Glutamatergic neuron (in vitro differentiated cells): ENCODE data around the gene MVB12B. TPM values are rescaled to one million over a fixed set of nuclear protein-coding genes. Genes with fewer than 3 reads are reported as not detected.

Source experiments
- DNase-seq: peaks from one replicate; pipeline ENCODE4 v3.0.0; 2022
- H3K27ac Mint-ChIP-seq: one replicate; pipeline ENCODE4 v1.8.0; 2020; ENCODE audit warnings: mild to moderate bottlenecking, mixed read lengths, inconsistent platforms; ENCODE audit not compliant: unreplicated experiment
- H3K27me3 Mint-ChIP-seq: one replicate; pipeline ENCODE4 v1.8.0; 2020; ENCODE audit warnings: mild to moderate bottlenecking, moderate library complexity, mixed read lengths, inconsistent platforms; ENCODE audit not compliant: unreplicated experiment
- H3K36me3 Mint-ChIP-seq: one replicate; pipeline ENCODE4 v1.8.0; 2020; ENCODE audit warnings: mild to moderate bottlenecking, mixed read lengths, inconsistent platforms; ENCODE audit not compliant: unreplicated experiment
- H3K4me1 Mint-ChIP-seq: one replicate; pipeline ENCODE4 v1.8.0; 2020; ENCODE audit warnings: mild to moderate bottlenecking, low read depth, mixed read lengths, inconsistent platforms; ENCODE audit not compliant: unreplicated experiment
- H3K4me3 Mint-ChIP-seq: one replicate; pipeline ENCODE4 v1.8.0; 2020; ENCODE audit warnings: mild to moderate bottlenecking, mixed read lengths, inconsistent platforms; ENCODE audit not compliant: unreplicated experiment
- H3K9me3 Mint-ChIP-seq: one replicate; pipeline ENCODE4 v1.8.0; 2020; ENCODE audit warnings: mild to moderate bottlenecking, moderate library complexity, mixed read lengths, inconsistent platforms; ENCODE audit not compliant: unreplicated experiment
- total RNA-seq: library from RNA; stranded (reverse); fragmentation: NEBNext Ultra II Directional; extraction: Animal tissue kit (Norgen Biotek cat#: 25700); gene quantifications from one replicate; pipeline ENCODE4 v1.2.1, GENCODE V29; 2021; ENCODE audit not compliant: unreplicated experiment
- TF ChIP-seq, protein P1 (sequence below): fragments of 200-600 bp; sonication (generic); IDR thresholded peaks from one replicate; pipeline ENCODE4 v1.5.0; 2021; ENCODE audit not compliant: partially characterized antibody, unreplicated experiment

Gene MVB12B
- total RNA-seq, 1 donor from 2014 or later = 41.1 TPM

DNA sequence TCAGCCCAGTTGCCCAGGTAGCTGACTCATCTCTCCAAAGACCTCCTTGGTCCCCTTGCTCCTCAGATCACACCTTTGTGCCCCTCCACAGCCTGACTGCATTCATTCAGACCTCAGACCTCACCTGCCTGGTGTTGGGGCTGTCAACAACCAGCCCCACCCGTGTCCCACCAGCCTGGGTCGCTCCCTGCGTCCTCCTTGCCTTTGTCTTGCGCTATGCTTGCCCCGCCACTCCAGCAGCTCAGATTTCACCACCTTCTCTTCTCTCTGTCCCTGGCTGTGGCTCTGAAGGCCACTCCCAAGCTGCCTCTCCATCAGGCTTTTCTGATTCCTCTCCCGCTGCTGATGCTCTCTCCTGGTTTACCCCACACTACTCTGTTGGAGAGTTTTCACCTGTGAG is 103.5 kb downstream of the MVB12B start:
- TF ChIP-seq, protein P1, sequence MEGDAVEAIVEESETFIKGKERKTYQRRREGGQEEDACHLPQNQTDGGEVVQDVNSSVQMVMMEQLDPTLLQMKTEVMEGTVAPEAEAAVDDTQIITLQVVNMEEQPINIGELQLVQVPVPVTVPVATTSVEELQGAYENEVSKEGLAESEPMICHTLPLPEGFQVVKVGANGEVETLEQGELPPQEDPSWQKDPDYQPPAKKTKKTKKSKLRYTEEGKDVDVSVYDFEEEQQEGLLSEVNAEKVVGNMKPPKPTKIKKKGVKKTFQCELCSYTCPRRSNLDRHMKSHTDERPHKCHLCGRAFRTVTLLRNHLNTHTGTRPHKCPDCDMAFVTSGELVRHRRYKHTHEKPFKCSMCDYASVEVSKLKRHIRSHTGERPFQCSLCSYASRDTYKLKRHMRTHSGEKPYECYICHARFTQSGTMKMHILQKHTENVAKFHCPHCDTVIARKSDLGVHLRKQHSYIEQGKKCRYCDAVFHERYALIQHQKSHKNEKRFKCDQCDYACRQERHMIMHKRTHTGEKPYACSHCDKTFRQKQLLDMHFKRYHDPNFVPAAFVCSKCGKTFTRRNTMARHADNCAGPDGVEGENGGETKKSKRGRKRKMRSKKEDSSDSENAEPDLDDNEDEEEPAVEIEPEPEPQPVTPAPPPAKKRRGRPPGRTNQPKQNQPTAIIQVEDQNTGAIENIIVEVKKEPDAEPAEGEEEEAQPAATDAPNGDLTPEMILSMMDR = no peak
- Mint-ChIP-seq H3K4me3 (no peak overlapping the region), H3K27ac (no peak overlapping the region), H3K27me3 (no peaks in the 10 kb centered on the region), H3K36me3 (no peaks in the 10 kb centered on the region), H3K4me1 (peaks cover 2% of the 10 kb centered on the region), H3K9me3 (peaks cover 3% of the 10 kb centered on the region)
- no peak for DNase-seq

- TF ChIP-seq, protein P1 = no peak
- no peaks in the 10 kb centered on the region for H3K27me3 Mint-ChIP-seq
- H3K36me3 Mint-ChIP-seq = no peaks in the 10 kb centered on the region
- DNase-seq = no peak
- H3K9me3 Mint-ChIP-seq = peaks cover 3% of the 10 kb centered on the region
- H3K4me3 Mint-ChIP-seq = no peak overlapping the region
- H3K4me1 Mint-ChIP-seq = peaks cover 3% of the 10 kb centered on the region
- H3K27ac Mint-ChIP-seq = no peak overlapping the region
Observed at GRCh38 chr9:126431077-126431742, 104.6 kb downstream of the MVB12B start.

GRCh38 chr9:126432659-126433058 is 106.0 kb downstream of the MVB12B start:
- Mint-ChIP-seq H3K27me3 (no peaks in the 10 kb centered on the region), H3K36me3 (no peaks in the 10 kb centered on the region), H3K27ac (no peak overlapping the region), H3K4me3 (no peak overlapping the region), H3K9me3 (peaks cover 3% of the 10 kb centered on the region), H3K4me1 (peaks cover 7% of the 10 kb centered on the region)
- TF ChIP-seq, protein P1 = no peak
- no peak for DNase-seq

GRCh38 chr9:126435105-126435504 is 108.5 kb downstream of the MVB12B start:
- Mint-ChIP-seq H3K27me3 (no peaks in the 10 kb centered on the region), H3K36me3 (no peaks in the 10 kb centered on the region), H3K9me3 (peaks cover 3% of the 10 kb centered on the region), H3K4me1 (peaks cover 23% of the 10 kb centered on the region), H3K4me3 (no peak overlapping the region), H3K27ac (no peak overlapping the region)
- no peak for DNase-seq
- TF ChIP-seq, protein P1 = no peak

DNA sequence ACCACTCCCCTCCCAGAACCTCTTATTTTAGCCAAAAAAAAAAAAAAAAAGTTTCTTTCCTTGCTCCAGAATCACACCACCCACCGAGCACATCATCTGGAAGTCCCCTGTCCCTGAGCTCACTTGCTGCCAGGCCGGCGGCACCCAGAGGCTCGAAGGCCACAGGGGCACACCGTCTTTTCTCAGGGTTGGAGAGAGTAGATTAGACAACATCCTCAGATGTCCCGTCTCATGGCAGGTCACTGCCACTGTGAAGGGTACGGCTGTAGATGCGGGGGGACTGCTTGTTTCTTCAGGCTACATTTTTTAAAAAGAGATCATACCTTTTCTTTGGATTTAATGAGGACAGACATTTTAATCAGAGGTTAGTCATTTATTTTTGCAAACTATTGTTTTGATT is 109.0 kb downstream of the MVB12B start:
- no peak overlapping the region for H3K4me3 Mint-ChIP-seq
- peaks cover 26% of the 10 kb centered on the region for H3K4me1 Mint-ChIP-seq
- no peak overlapping the region for H3K27ac Mint-ChIP-seq
- H3K36me3 Mint-ChIP-seq = no peaks in the 10 kb centered on the region
- no peaks in the 10 kb centered on the region for H3K27me3 Mint-ChIP-seq
- no peak for DNase-seq
- peaks cover 3% of the 10 kb centered on the region for H3K9me3 Mint-ChIP-seq
- TF ChIP-seq, protein P1 = no peak
